GM12878 (cell line): Measurements from ENCODE around the gene HOXD9. TPM values are rescaled to one million over a fixed set of nuclear protein-coding genes. Genes with fewer than 3 reads are reported as not detected.

Experiments
- ATAC-seq: fragments of 200-7000 bp; cut with Tn5 transposase; 3 replicates; pipeline ENCODE4 v1.9.1; 2020; ENCODE audit warnings: mild to moderate bottlenecking, moderate library complexity
- BruUV-seq: library from RNA; stranded (reverse); fragments of 400-500 nt; replicated peaks from 2 replicates; lab custom pipeline; 2021; lab: Mats Ljungman, UMichigan
- CTCF ChIA-PET: fragments of 300-600 bp; sonication (Branson Sonifier 250); formaldehyde crosslinking; extraction: SDS; loops from one replicate; lab custom pipeline; 2021; ENCODE audit warnings: inconsistent platforms; lab: Yijun Ruan, JAX
- POLR2A ChIA-PET: fragments of 350-600 bp; formaldehyde crosslinking; extraction: SDS; loops from one replicate; lab custom pipeline; 2021; ENCODE audit warnings: inconsistent platforms; lab: Charles Lee
- RAD21 ChIA-PET: fragments of 300-600 bp; sonication (Branson Sonifier 250); formaldehyde crosslinking; loops from one replicate; lab custom pipeline; 2023; ENCODE audit warnings: antibody characterized with exemption; ENCODE audit not compliant: unreplicated experiment; lab: Charles Lee
- SMC1A ChIA-PET: fragments of 300-600 bp; sonication (Branson Sonifier 250); formaldehyde crosslinking; loops from one replicate; lab custom pipeline; 2023; ENCODE audit not compliant: unreplicated experiment, uncharacterized antibody; lab: Charles Lee
- DNase-seq: peaks from one replicate; pipeline ENCODE4 v3.0.0-alpha.2; 2011; ENCODE audit warnings: low read depth, low spot score
- FAIRE-seq: peaks from 3 replicates; lab custom pipeline; 2011; peaks lifted over from hg19 to GRCh38; lab: Jason Lieb, UNC
- H2AFZ ChIP-seq: 2 replicates; pipeline ENCODE4 v1.6.0; 2011; ENCODE audit warnings: low read depth, low read length, control low read depth; ENCODE audit not compliant: control insufficient read depth
- H3K27ac ChIP-seq: 2 replicates; pipeline ENCODE4 v1.5.1; 2011; ENCODE audit warnings: control low read depth; ENCODE audit not compliant: control insufficient read depth, insufficient read depth
- H3K27me3 ChIP-seq, 2 experiments: replicated peaks in 1 of 2; 2 replicates each; pipeline versions ENCODE4 v1.6.0 to v1.6.1; 2011; ENCODE audit warnings: low read length in 1 of 2; ENCODE audit not compliant: control insufficient read depth in 2 of 2, insufficient read depth in 2 of 2
- H3K36me3 ChIP-seq, 2 experiments: 2 replicates each; pipeline ENCODE4 v1.5.1; 2011; ENCODE audit warnings: low read length in 1 of 2; ENCODE audit not compliant: control insufficient read depth in 2 of 2, insufficient read depth in 2 of 2
- H3K4me1 ChIP-seq: 2 replicates; pipeline ENCODE4 v1.6.1; 2011; ENCODE audit warnings: mild to moderate bottlenecking, low read length, moderate library complexity, mixed read lengths; ENCODE audit not compliant: control insufficient read depth, insufficient read depth
- H3K4me2 ChIP-seq: 2 replicates; pipeline ENCODE4 v1.6.0; 2011; ENCODE audit warnings: control low read depth; ENCODE audit not compliant: control insufficient read depth, insufficient read depth
- H3K4me3 ChIP-seq: fragments of 200-600 bp; sonication (generic); 2 replicates; pipeline ENCODE4 v1.5.1; 2016
- H3K79me2 ChIP-seq: 2 replicates; pipeline ENCODE4 v1.6.0; 2011; ENCODE audit warnings: low read length; ENCODE audit not compliant: control insufficient read depth, insufficient read depth
- H3K9ac ChIP-seq: 2 replicates; pipeline ENCODE4 v1.8.0; 2011; ENCODE audit warnings: low read length, control low read depth, mixed read lengths; ENCODE audit not compliant: control insufficient read depth, insufficient read depth
- H3K9me3 ChIP-seq: replicated peaks from 3 replicates; pipeline ENCODE4 v1.5.1; 2011; ENCODE audit warnings: mild to moderate bottlenecking, low read length; ENCODE audit not compliant: control insufficient read depth, insufficient read depth
- H4K20me1 ChIP-seq: 2 replicates; pipeline ENCODE4 v1.6.0; 2011; ENCODE audit not compliant: control insufficient read depth, insufficient read depth
- ESRRA ChIP-seq: IDR thresholded peaks from 2 replicates; pipeline ENCODE4 v1.6.1; 2012; ENCODE audit warnings: mild to moderate bottlenecking, low read length, improper control_type of control experiment
- HDAC2 ChIP-seq: fragments of 200-600 bp; sonication (generic); IDR thresholded peaks from 2 replicates; pipeline ENCODE4 v1.6.1; 2017
- IRF3 ChIP-seq: fragments of 450-650 bp; IDR thresholded peaks from 2 replicates; pipeline ENCODE4 v1.6.1; 2014; ENCODE audit warnings: mild to moderate bottlenecking
- MEF2A ChIP-seq: IDR thresholded peaks from 2 replicates; pipeline ENCODE4 v1.6.1; 2011; ENCODE audit warnings: low read depth, mild to moderate bottlenecking, low read length, moderate library complexity; ENCODE audit not compliant: insufficient read depth
- NR2C2 ChIP-seq: IDR thresholded peaks from 2 replicates; pipeline ENCODE4 v1.6.1; 2011; ENCODE audit warnings: borderline replicate concordance, low read depth; ENCODE audit not compliant: control insufficient read depth, insufficient read length
- POLR2AphosphoS5 ChIP-seq: IDR thresholded peaks from 2 replicates; pipeline ENCODE4 v1.6.1; 2011; ENCODE audit warnings: mild to moderate bottlenecking, low read length, inconsistent platforms
- ZBTB40 ChIP-seq: fragments of 450-650 bp; IDR thresholded peaks from 2 replicates; pipeline ENCODE4 v1.6.1; 2016; ENCODE audit warnings: mild to moderate bottlenecking, moderate library complexity, borderline replicate concordance
- WGBS: methylation state at CpG from one replicate; pipeline ENCODE4 v1.1.6; 2016; ENCODE audit warnings: low lambda C conversion rate; ENCODE audit not compliant: insufficient replicate concordance, insufficient coverage; ENCODE audit errors: missing lambda C conversion rate; 5-methylcytosine and 5-hydroxymethylcytosine counted together
- in situ Hi-C: fragments of 300-500 bp; cut with MboI; formaldehyde crosslinking; loops from 9 replicates; pipeline ENCODE4 v1.14.3; 2018; ENCODE audit warnings: mixed read lengths
- intact Hi-C: fragments of 100-400 bp; cut with micrococcal nuclease; formaldehyde crosslinking; loops from one replicate; pipeline ENCODE4 v1.14.2; 2022; ENCODE audit not compliant: unreplicated experiment
- polyA plus RNA-seq, 11 experiments: library from polyadenylated mRNA; depleted of rRNA in 4 of 11; unstranded in 6 of 11; stranded (reverse) in 5 of 11; fragments of >200 nt; fragmentation: Nextera tagmentation in 4 of 11; fragmentation: Illumina TruSeq in 1 of 11; extraction: Ambion mirVana in 4 of 11; extraction: Trizol in 1 of 11; gene quantifications; 1 replicate in 1 of 11; 2 replicates in 10 of 11; pipeline versions ENCODE4 v1.2.1 to v1.2.3, GENCODE V29; 2011 to 2016; ENCODE audit warnings: inconsistent platforms in 2 of 11, missing spikeins in 2 of 11, low read depth in 1 of 11
- total RNA-seq, 4 experiments: library from RNA; depleted of rRNA in 3 of 4; stranded (reverse); fragments of >200 nt in 3 of 4; fragmentation: Illumina TruSeq in 1 of 4; extraction: Trizol in 1 of 4; gene quantifications; 2 replicates each; pipeline versions ENCODE4 v1.2.1 to v1.2.3, GENCODE V29; 2013 to 2021

The HOXD9 gene
- total and polyA plus RNA-seq, 10 of the 15 experiments (the other 5 are each of a cell fraction or from before 2014, with no cell fraction given): not detected

GRCh38 chr2:176128172-176128981, 5.9 kb downstream of the HOXD9 start:
- CTCF ChIA-PET: interaction anchor here (0.6 to 4.3 kb wide), 16 partner anchors 12 to 1033 kb away, joined by 3 to 79 read pairs (median 20); no protein-coding TSS in a partner anchor
- Histone ChIP-seq H3K9ac (no peak overlapping the region), H3K27me3 (peaks cover 8 to 32% of the 10 kb centered on the region in 2 experiments), H3K4me3 (no peak overlapping the region), H3K36me3 (no peaks in the 10 kb centered on the region), H2AFZ (no peak overlapping the region), H3K4me1 (no peaks in the 10 kb centered on the region), H3K79me2 (no peaks in the 10 kb centered on the region), H3K27ac (no peak overlapping the region), H3K4me2 (no peak overlapping the region), H3K9me3 (peaks cover 1% of the 10 kb centered on the region; the same call in 2 of the 3 replicates), H4K20me1 (no peaks in the 10 kb centered on the region)
- no TSS peak for BruUV-seq
- SMC1A ChIA-PET: interaction anchor here (0.9 to 2.2 kb wide), 8 partner anchors 12 to 1033 kb away, joined by 3 to 20 read pairs (median 8); no protein-coding TSS in a partner anchor
- no peak for ATAC-seq
- in situ Hi-C loops (loop anchor here (5.0 to 25.0 kb wide), 4 partner anchors 509 to 1209 kb away; no protein-coding TSS in a partner anchor), intact Hi-C loops (loop anchor here (5.0 kb wide), 2 partner anchors 689 to 1034 kb away; no protein-coding TSS in a partner anchor)
- RAD21 ChIA-PET: interaction anchor here (2.2 to 3.7 kb wide), 6 partner anchors 326 to 1020 kb away, joined by 7 to 25 read pairs (median 17); no protein-coding TSS in a partner anchor
- POLR2A ChIA-PET: no interaction called here
- WGBS: 39% methylated on average over 49 of the region's 49 CpGs
- DNase-seq: no peak
- no peak for FAIRE-seq
- TF ChIP-seq POLR2AphosphoS5: no peak

- ChIA-PET RAD21 (interaction anchor here (2.6 to 3.7 kb wide), 2 partner anchors 325 to 1020 kb away, joined by 17 to 19 read pairs; no protein-coding TSS in a partner anchor), POLR2A (no interaction called here), SMC1A (interaction anchor here (0.9 kb wide), 1 partner anchor 523 kb away, joined by 3 read pairs; no protein-coding TSS in a partner anchor), CTCF (interaction anchor here (3.1 to 4.3 kb wide), 3 partner anchors 326 to 1020 kb away, joined by 36 to 44 read pairs (median 40); no protein-coding TSS in a partner anchor)
- H3K9me3 ChIP-seq: peaks cover 1% of the 10 kb centered on the region; the same call in 2 of the 3 replicates
- no peaks in the 10 kb centered on the region for H3K36me3 ChIP-seq
- WGBS: 61% methylated on average over 51 of the region's 64 CpGs
- H3K9ac ChIP-seq: no peak within 1 kb of the TSS
- H4K20me1 ChIP-seq: no peaks in the 10 kb centered on the region
- H3K4me1 ChIP-seq: no peaks in the 10 kb centered on the region
- FAIRE-seq (no peak), ATAC-seq (no peak), DNase-seq (no peak)
- no TSS peak for BruUV-seq
- H3K27me3 ChIP-seq: peaks cover 8 to 32% of the 10 kb centered on the region in 2 experiments
- H3K4me3 ChIP-seq: no peak within 1 kb of the TSS
- no peak within 1 kb of the TSS for H3K27ac ChIP-seq
- intact Hi-C loops (loop anchor here (5.0 kb wide), 2 partner anchors 688 to 1033 kb away; no protein-coding TSS in a partner anchor), in situ Hi-C loops (loop anchor here (5.0 to 25.0 kb wide), 4 partner anchors 508 to 1208 kb away; no protein-coding TSS in a partner anchor)
- no peaks in the 10 kb centered on the region for H3K79me2 ChIP-seq
- no peak within 1 kb of the TSS for H3K4me2 ChIP-seq
- H2AFZ ChIP-seq: no peak within 1 kb of the TSS
- TF ChIP-seq ESRRA (no peak), ZBTB40 (no peak), HDAC2 (no peak), IRF3 (no peak), MEF2A (no peak), NR2C2 (no peak)
These were observed 6.7 kb downstream of the HOXD9 start, which contains the start of gene HOXD8 for GRCh38 chr2:176128982-176129796. HOXD8 (plus strand) TSS chr2:176129705; CDS start chr2:176130367, 662 bp downstream.
